Thoracic aorta (tissue), 2 donors: ENCODE results near the gene TBX6. TPM values are rescaled to one million over a fixed set of nuclear protein-coding genes. Genes with fewer than 3 reads are reported as not detected.

Source experiments
- ATAC-seq: fragments of 150-250 bp; one replicate; pipeline ENCODE4 v1.8.0; 2017; ENCODE audit warnings: low read depth; ENCODE audit not compliant: insufficient number of reproducible peaks, low FRiP score
- DNase-seq: peaks from one replicate; pipeline ENCODE4 v3.0.0-alpha.2; 2020; ENCODE audit warnings: low spot score
- H3K27ac ChIP-seq, 2 donors: fragments of 200-600 bp; sonication (generic); 1 replicate in 1 of 2; 2 replicates in 1 of 2; pipeline ENCODE4 v1.5.1; 2016; ENCODE audit warnings: mild to moderate bottlenecking in 2 of 2, moderate library complexity in 2 of 2
- H3K27me3 ChIP-seq: fragments of 200-600 bp; sonication (generic); replicated peaks from 2 replicates; pipeline ENCODE4 v1.6.0; 2016; ENCODE audit warnings: mild to moderate bottlenecking; ENCODE audit not compliant: insufficient read depth
- H3K36me3 ChIP-seq: fragments of 200-600 bp; sonication (generic); one replicate; pipeline ENCODE4 v1.5.1; 2016
- H3K4me1 ChIP-seq, 2 donors: fragments of 200-600 bp; sonication (generic); 1 replicate in 1 of 2; 2 replicates in 1 of 2; pipeline versions ENCODE4 v1.5.1 to v1.6.0; 2016; ENCODE audit warnings: low read depth in 2 of 2, mild to moderate bottlenecking in 1 of 2; ENCODE audit not compliant: control insufficient read depth in 1 of 2
- H3K4me3 ChIP-seq: fragments of 200-600 bp; sonication (generic); 2 replicates; pipeline ENCODE4 v1.5.1; 2016; ENCODE audit warnings: mild to moderate bottlenecking
- H3K9me3 ChIP-seq: fragments of 200-600 bp; sonication (generic); 2 replicates; pipeline ENCODE4 v1.5.1; 2016
- CTCF ChIP-seq: fragments of 200-600 bp; sonication (generic); IDR thresholded peaks from one replicate; pipeline ENCODE4 v1.5.1; 2019; ENCODE audit warnings: antibody characterized with exemption
- total RNA-seq, 2 donors: library from RNA; depleted of rRNA; stranded (reverse); fragments of >200 nt; gene quantifications; one replicate each; pipeline versions ENCODE4 v1.1.0 to v1.2.3, GENCODE V29; 2016

Gene TBX6
- total RNA-seq, 2 donors from 2014 or later, result 0.56 TPM; not detected in 1

GRCh38 chr16:30104090-30104489, 12.4 kb upstream of the TBX6 start:
- Histone ChIP-seq H3K36me3 (peaks cover 21% of the 10 kb centered on the region), H3K4me1 (no peaks in the 10 kb centered on the region), H3K9me3 (no peaks in the 10 kb centered on the region), H3K27me3 (no peaks in the 10 kb centered on the region), H3K4me3 (no peak overlapping the region), H3K27ac (no peak overlapping the region)
- TF ChIP-seq CTCF, result no peak
- ATAC-seq (no peak), DNase-seq (no peak)

- Histone ChIP-seq H3K4me3 (peak overlapping the region; percentile 88), H3K4me1 (peaks cover 22 to 43% of the 10 kb centered on the region in 2 donors), H3K36me3 (peaks cover 12% of the 10 kb centered on the region), H3K27ac (peak overlapping the region; percentile 56 to 91), H3K27me3 (no peaks in the 10 kb centered on the region), H3K9me3 (peaks cover 13% of the 10 kb centered on the region)
- DNase-seq, result no peak
- no peak for TF ChIP-seq CTCF
- ATAC-seq, result no peak
These were observed 5.3 kb upstream of the TBX6 start for GRCh38 chr16:30096862-30097563.

DNA sequence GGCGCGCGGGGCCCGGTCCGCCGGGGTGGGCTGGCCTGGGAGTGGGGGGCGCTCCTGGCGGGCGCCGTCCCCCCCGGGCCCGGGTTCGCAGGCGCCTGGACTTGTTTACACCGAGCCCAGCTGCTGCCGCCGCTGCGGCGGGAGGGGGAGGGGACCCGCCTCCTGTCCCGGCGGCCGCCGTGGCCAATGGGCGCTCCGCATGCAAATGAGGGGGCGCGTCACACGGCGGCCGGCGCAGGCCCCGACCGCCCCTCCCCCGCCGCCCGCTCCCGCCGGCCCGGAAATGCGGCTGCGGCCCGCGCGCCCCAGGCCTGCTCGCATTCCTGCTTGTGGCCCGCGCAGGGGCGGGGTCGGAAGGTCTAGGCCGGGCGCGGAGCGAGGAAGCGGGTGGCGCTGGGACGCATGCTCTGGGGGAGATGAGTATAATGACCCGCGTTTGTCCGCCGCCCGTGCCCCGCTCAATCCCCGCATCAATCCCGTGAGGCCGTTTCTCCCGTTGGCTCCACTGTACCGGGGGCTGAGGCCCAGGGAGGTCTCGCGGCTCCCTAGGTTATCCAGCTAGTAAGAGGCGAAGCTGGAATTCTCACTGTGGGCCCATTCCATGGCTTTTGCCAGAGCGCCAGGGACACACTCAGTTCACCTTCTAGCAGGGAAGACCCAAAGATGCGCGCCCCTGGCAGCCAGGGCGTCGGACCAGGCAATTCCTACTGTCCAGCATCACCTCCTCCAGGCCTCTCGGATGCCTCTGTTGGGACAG, 4.6 kb upstream of the TBX6 start, which contains the start of gene YPEL3:
TSS of gene YPEL3 (minus strand) at position 109 of the 757 bp plus-strand sequence. CDS start 731 bp downstream, outside the sequence.
- DNase-seq, result peak; percentile 48
- Histone ChIP-seq H3K27me3 (no peaks in the 10 kb centered on the region), H3K36me3 (peaks cover 12% of the 10 kb centered on the region), H3K4me1 (peaks cover 22 to 47% of the 10 kb centered on the region in 2 donors), H3K27ac (peak within 1 kb of the TSS; percentile 91 to 92), H3K9me3 (peaks cover 13% of the 10 kb centered on the region), H3K4me3 (peak within 1 kb of the TSS; percentile 88)
- peak; percentile 46 for ATAC-seq
- TF ChIP-seq CTCF, result no peak

GRCh38 chr16:30095166-30096078, 3.7 kb upstream of the TBX6 start:
- ATAC-seq (no peak), DNase-seq (no peak)
- Histone ChIP-seq H3K9me3 (peaks cover 13% of the 10 kb centered on the region), H3K4me3 (peak overlapping the region; percentile 88), H3K4me1 (peaks cover 24 to 54% of the 10 kb centered on the region in 2 donors), H3K27ac (peak overlapping the region; percentile 91 to 92), H3K36me3 (peaks cover 12% of the 10 kb centered on the region), H3K27me3 (no peaks in the 10 kb centered on the region)
- TF ChIP-seq CTCF, result no peak
